Lower lobe of right lung (tissue), 2 donors: ENCODE data around the gene SSU72. TPM values are rescaled to one million over a fixed set of nuclear protein-coding genes. Genes with fewer than 3 reads are reported as not detected.

ENCODE experiments used
- ATAC-seq, 2 donors: fragments of 200-7000 bp; cut with Tn5 transposase; one replicate each; pipeline ENCODE4 v1.9.1; 2020 to 2022; ENCODE audit warnings: mild to moderate bottlenecking in 2 of 2, moderate library complexity in 2 of 2
- DNase-seq: peaks from one replicate; pipeline ENCODE4 v3.0.0-alpha.2; 2020
- H3K27ac ChIP-seq: fragments of 200-600 bp; one replicate; pipeline ENCODE4 v1.8.0; 2022
- H3K27me3 ChIP-seq: fragments of 200-600 bp; one replicate; pipeline ENCODE4 v1.8.0; 2022; ENCODE audit warnings: low read depth
- H3K36me3 ChIP-seq: fragments of 200-600 bp; one replicate; pipeline ENCODE4 v1.8.0; 2022; ENCODE audit warnings: mild to moderate bottlenecking
- H3K4me1 ChIP-seq: fragments of 200-600 bp; one replicate; pipeline ENCODE4 v1.8.0; 2022
- H3K4me3 ChIP-seq: fragments of 200-600 bp; one replicate; pipeline ENCODE4 v1.8.0; 2022; ENCODE audit warnings: mild to moderate bottlenecking
- H3K9me3 ChIP-seq: fragments of 200-600 bp; one replicate; pipeline ENCODE4 v1.8.0; 2022
- CTCF ChIP-seq: fragments of 200-600 bp; IDR thresholded peaks from one replicate; pipeline ENCODE4 v1.8.0; 2022; ENCODE audit warnings: antibody characterized with exemption, mild to moderate bottlenecking
- intact Hi-C: fragments of 100-400 bp; cut with DNase I; formaldehyde crosslinking; loops from one replicate; pipeline ENCODE4 v1.11.0; 2022
- total RNA-seq: library from RNA; stranded (reverse); fragmentation: NEBNext Ultra II Directional; extraction: Animal tissue kit (Norgen Biotek cat#: 25700); gene quantifications from one replicate; pipeline ENCODE4 v1.2.1, GENCODE V29; 2021
- donor health status: DM: no; HTN: yes; CAD: no; lungs with severe emphysema.

The SSU72 gene
- total RNA-seq, 1 donor from 2014 or later = 123 TPM

- H3K4me3 ChIP-seq = no peak overlapping the region
- H3K36me3 ChIP-seq = peaks cover 5% of the 10 kb centered on the region
- no peak for TF ChIP-seq CTCF
- DNase-seq = no peak
- no peak for ATAC-seq
- no peaks in the 10 kb centered on the region for H3K9me3 ChIP-seq
- no peak overlapping the region for H3K27ac ChIP-seq
- H3K4me1 ChIP-seq = no peaks in the 10 kb centered on the region
- H3K27me3 ChIP-seq = no peaks in the 10 kb centered on the region
- intact Hi-C loops = no loop called here
Measured at GRCh38 chr1:1551524-1552262, 23.0 kb downstream of the SSU72 start.

GRCh38 chr1:1550591-1551432, 23.9 kb downstream of the SSU72 start:
- Histone ChIP-seq H3K4me1 (no peaks in the 10 kb centered on the region), H3K4me3 (no peak overlapping the region), H3K27me3 (no peaks in the 10 kb centered on the region), H3K9me3 (no peaks in the 10 kb centered on the region), H3K27ac (no peak overlapping the region), H3K36me3 (peaks cover 11% of the 10 kb centered on the region)
- no peak for DNase-seq
- no peak for ATAC-seq
- no peak for TF ChIP-seq CTCF
- intact Hi-C loops = no loop called here

GRCh38 chr1:1550087-1550486, 24.6 kb downstream of the SSU72 start:
- no peak for ATAC-seq
- intact Hi-C loops = no loop called here
- no peak for TF ChIP-seq CTCF
- Histone ChIP-seq H3K27me3 (no peaks in the 10 kb centered on the region), H3K36me3 (peaks cover 10% of the 10 kb centered on the region), H3K9me3 (no peaks in the 10 kb centered on the region), H3K4me1 (no peaks in the 10 kb centered on the region), H3K27ac (no peak overlapping the region), H3K4me3 (no peak overlapping the region)
- DNase-seq = no peak

- Histone ChIP-seq H3K4me3 (no peak overlapping the region), H3K36me3 (peaks cover 19% of the 10 kb centered on the region), H3K4me1 (no peaks in the 10 kb centered on the region), H3K9me3 (no peaks in the 10 kb centered on the region), H3K27ac (no peak overlapping the region), H3K27me3 (no peaks in the 10 kb centered on the region)
- no peak for DNase-seq
- no peak for TF ChIP-seq CTCF
- intact Hi-C loops = no loop called here
- no peak for ATAC-seq
Measured at GRCh38 chr1:1548591-1548990, 26.1 kb downstream of the SSU72 start.

- no peak for TF ChIP-seq CTCF
- H3K9me3 ChIP-seq = no peaks in the 10 kb centered on the region
- no peak overlapping the region for H3K27ac ChIP-seq
- ATAC-seq = no peak
- no peak for DNase-seq
- no peaks in the 10 kb centered on the region for H3K27me3 ChIP-seq
- H3K4me1 ChIP-seq = no peaks in the 10 kb centered on the region
- H3K4me3 ChIP-seq = no peak overlapping the region
- peaks cover 30% of the 10 kb centered on the region for H3K36me3 ChIP-seq
- intact Hi-C loops = no loop called here
Measured at GRCh38 chr1:1547476-1547875, 27.2 kb downstream of the SSU72 start.
